Uterus (tissue), 4 donors: Measurements from ENCODE around the gene CAMTA1. TPM values are rescaled to one million over a fixed set of nuclear protein-coding genes. Genes with fewer than 3 reads are reported as not detected.

Experiments used
- DNase-seq, 2 donors: peaks; one replicate each; pipeline ENCODE4 v3.0.0-alpha.2; 2019 to 2020
- H3K27ac ChIP-seq, 2 donors: fragments of 200-600 bp; sonication (generic); 1 replicate in 1 of 2; 2 replicates in 1 of 2; pipeline ENCODE4 v1.5.1; 2016 to 2018
- H3K27me3 ChIP-seq, 2 donors: fragments of 200-600 bp; sonication (generic); one replicate each; pipeline ENCODE4 v1.5.1; 2018 to 2019; ENCODE audit warnings: control low read depth in 1 of 2
- H3K36me3 ChIP-seq, 2 donors: fragments of 200-600 bp; sonication (generic); one replicate each; pipeline ENCODE4 v1.5.1; 2019; ENCODE audit warnings: control low read depth in 1 of 2
- H3K4me1 ChIP-seq, 2 donors: fragments of 200-600 bp; sonication (generic); one replicate each; pipeline ENCODE4 v1.5.1; 2018 to 2019; ENCODE audit warnings: control low read depth in 1 of 2
- H3K4me3 ChIP-seq, 2 donors: fragments of 200-600 bp; sonication (generic); 1 replicate in 1 of 2; 2 replicates in 1 of 2; pipeline ENCODE4 v1.5.1; 2018 to 2019; ENCODE audit warnings: mild to moderate bottlenecking in 1 of 2
- H3K9me3 ChIP-seq, 2 donors: fragments of 200-600 bp; sonication (generic); one replicate each; pipeline ENCODE4 v1.5.1; 2019; ENCODE audit warnings: control low read depth in 1 of 2
- CTCF ChIP-seq, 4 experiments: fragments of 200-600 bp in 2 of 4; fragments of 450-650 bp in 2 of 4; sonication (generic) in 2 of 4; IDR thresholded peaks; one replicate each; pipeline ENCODE4 v1.5.1; 2016 to 2019; ENCODE audit warnings: antibody characterized with exemption in 4 of 4, mild to moderate bottlenecking in 2 of 4, moderate library complexity in 1 of 4
- POLR2A ChIP-seq, 2 donors: fragments of 450-650 bp; IDR thresholded peaks; one replicate each; pipeline ENCODE4 v1.6.1; 2016; ENCODE audit warnings: antibody characterized with exemption in 2 of 2, mild to moderate bottlenecking in 1 of 2, moderate library complexity in 1 of 2
- intact Hi-C: fragments of 100-400 bp; cut with DNase I; formaldehyde crosslinking; loops from one replicate; pipeline ENCODE4 v1.15.1; 2023; ENCODE audit warnings: low total_unique reads
- total RNA-seq, 4 donors: library from RNA; depleted of rRNA in 3 of 4; stranded (reverse); fragments of >200 nt in 3 of 4; gene quantifications; one replicate each; pipeline versions ENCODE4 v1.1.0 to v1.2.4, GENCODE V29; 2014 to 2023
- donor health status: DM: yes; HTN: yes; CAD: no.

CAMTA1 gene
- total RNA-seq, 4 donors from 2014 or later = 29.7 to 427 (median 64.8) TPM

- no peak overlapping the region for H3K4me3 ChIP-seq
- no peak overlapping the region for H3K27ac ChIP-seq
- TF ChIP-seq CTCF (IDR thresholded peaks at IDR 0.05) (no peak), POLR2A (IDR thresholded peaks at IDR 0.05) (no peak)
- H3K36me3 ChIP-seq = no peaks in the 10 kb centered on the region
- intact Hi-C loops = no loop called here
- no peak for DNase-seq
- H3K9me3 ChIP-seq = no peaks in the 10 kb centered on the region
- no peaks in the 10 kb centered on the region for H3K4me1 ChIP-seq
- no peaks in the 10 kb centered on the region for H3K27me3 ChIP-seq
Observed at GRCh38 chr1:7250176-7250575, 464.9 kb downstream of the CAMTA1 start.

DNA sequence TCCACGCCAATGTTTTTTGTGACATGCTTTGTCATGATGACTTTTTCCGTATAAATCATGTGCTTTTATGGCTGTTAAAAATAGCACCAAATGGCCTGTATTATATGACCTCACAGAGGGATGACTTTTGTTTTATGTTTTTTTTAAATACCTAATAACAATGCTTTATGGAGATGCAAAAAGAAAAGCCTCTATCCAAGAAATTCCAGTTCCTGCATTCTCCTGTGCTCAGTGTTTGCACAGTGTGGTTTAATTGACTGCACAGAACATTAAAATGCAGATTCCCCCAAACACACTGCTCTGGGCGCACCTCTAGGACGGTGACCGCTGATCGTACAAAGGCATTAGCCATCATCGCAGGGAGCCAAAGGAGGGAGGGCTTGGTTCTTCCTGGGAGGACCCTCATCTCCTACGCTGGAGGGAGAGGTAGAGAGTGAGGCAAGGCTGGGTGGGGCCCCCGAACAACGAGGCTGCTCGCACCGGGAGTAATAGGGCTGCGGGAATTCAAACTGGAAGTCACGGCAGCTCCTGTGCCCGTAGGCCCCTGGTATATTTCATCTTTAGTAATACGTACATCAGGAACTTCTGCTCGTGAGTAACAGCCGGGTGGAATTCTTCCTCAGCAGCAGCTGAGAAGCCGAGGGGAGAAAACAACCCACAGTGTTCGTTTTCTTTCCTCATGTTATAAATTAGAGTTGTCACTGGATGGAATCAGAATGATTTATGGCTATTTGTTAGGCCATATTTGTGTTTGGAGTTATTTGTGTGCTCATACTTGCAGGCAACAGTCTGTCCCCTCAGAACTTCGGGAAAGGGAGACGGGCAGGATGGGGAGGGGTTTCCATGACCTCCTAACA is 465.6 kb downstream of the CAMTA1 start:
- no peak for DNase-seq
- no peak for TF ChIP-seq POLR2A (IDR thresholded peaks at IDR 0.05)
- no peak for TF ChIP-seq CTCF (IDR thresholded peaks at IDR 0.05)

GRCh38 chr1:7251454-7251800 is 466.2 kb downstream of the CAMTA1 start:
- Histone ChIP-seq H3K4me1 (no peaks in the 10 kb centered on the region), H3K4me3 (no peak overlapping the region), H3K27me3 (no peaks in the 10 kb centered on the region), H3K36me3 (no peaks in the 10 kb centered on the region), H3K9me3 (no peaks in the 10 kb centered on the region), H3K27ac (no peak overlapping the region)
- TF ChIP-seq CTCF (IDR thresholded peaks at IDR 0.05) (no peak), POLR2A (IDR thresholded peaks at IDR 0.05) (no peak)
- DNase-seq = no peak
- intact Hi-C loops = no loop called here

More for the DNA sequence above, 465.6 kb downstream of the CAMTA1 start:
- Histone ChIP-seq H3K27ac (no peak overlapping the region), H3K36me3 (no peaks in the 10 kb centered on the region), H3K9me3 (no peaks in the 10 kb centered on the region), H3K4me1 (no peaks in the 10 kb centered on the region), H3K27me3 (no peaks in the 10 kb centered on the region), H3K4me3 (no peak overlapping the region)
- intact Hi-C loops = no loop called here

GRCh38 chr1:7252411-7253117 is 467.3 kb downstream of the CAMTA1 start:
- DNase-seq = no peak
- intact Hi-C loops = no loop called here
- Histone ChIP-seq H3K9me3 (no peaks in the 10 kb centered on the region), H3K4me3 (no peak overlapping the region), H3K27ac (no peak overlapping the region), H3K36me3 (no peaks in the 10 kb centered on the region), H3K27me3 (no peaks in the 10 kb centered on the region), H3K4me1 (no peaks in the 10 kb centered on the region)
- no peak for TF ChIP-seq CTCF (IDR thresholded peaks at IDR 0.05)
- TF ChIP-seq POLR2A (IDR thresholded peaks at IDR 0.05) = no peak

- intact Hi-C loops = no loop called here
- no peak for DNase-seq
- TF ChIP-seq CTCF (IDR thresholded peaks at IDR 0.05) (no peak), POLR2A (IDR thresholded peaks at IDR 0.05) (no peak)
- no peaks in the 10 kb centered on the region for H3K9me3 ChIP-seq
- H3K27ac ChIP-seq = no peak overlapping the region
- no peak overlapping the region for H3K4me3 ChIP-seq
- no peaks in the 10 kb centered on the region for H3K27me3 ChIP-seq
- no peaks in the 10 kb centered on the region for H3K36me3 ChIP-seq
- no peaks in the 10 kb centered on the region for H3K4me1 ChIP-seq
Observed at GRCh38 chr1:7253118-7253480, 467.8 kb downstream of the CAMTA1 start.
